Measurements from ENCODE around the gene WDR4. TPM values are rescaled to one million over a fixed set of nuclear protein-coding genes. Genes with fewer than 3 reads are reported as not detected.
"Not testable (repeated sequence)": the region's sequence is repeated elsewhere in the genome, so short reads cannot be mapped to it uniquely, and the experiment has no call there.

WDR4 gene, protein sequence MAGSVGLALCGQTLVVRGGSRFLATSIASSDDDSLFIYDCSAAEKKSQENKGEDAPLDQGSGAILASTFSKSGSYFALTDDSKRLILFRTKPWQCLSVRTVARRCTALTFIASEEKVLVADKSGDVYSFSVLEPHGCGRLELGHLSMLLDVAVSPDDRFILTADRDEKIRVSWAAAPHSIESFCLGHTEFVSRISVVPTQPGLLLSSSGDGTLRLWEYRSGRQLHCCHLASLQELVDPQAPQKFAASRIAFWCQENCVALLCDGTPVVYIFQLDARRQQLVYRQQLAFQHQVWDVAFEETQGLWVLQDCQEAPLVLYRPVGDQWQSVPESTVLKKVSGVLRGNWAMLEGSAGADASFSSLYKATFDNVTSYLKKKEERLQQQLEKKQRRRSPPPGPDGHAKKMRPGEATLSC
- polyA plus RNA-seq (2011; rRNA removed) (9.4 and 13.7 TPM in 2 replicates), polyA minus RNA-seq (2011; rRNA and poly(A)+ RNA removed) (9.0 and 13.1 TPM in 2 replicates)

DNA sequence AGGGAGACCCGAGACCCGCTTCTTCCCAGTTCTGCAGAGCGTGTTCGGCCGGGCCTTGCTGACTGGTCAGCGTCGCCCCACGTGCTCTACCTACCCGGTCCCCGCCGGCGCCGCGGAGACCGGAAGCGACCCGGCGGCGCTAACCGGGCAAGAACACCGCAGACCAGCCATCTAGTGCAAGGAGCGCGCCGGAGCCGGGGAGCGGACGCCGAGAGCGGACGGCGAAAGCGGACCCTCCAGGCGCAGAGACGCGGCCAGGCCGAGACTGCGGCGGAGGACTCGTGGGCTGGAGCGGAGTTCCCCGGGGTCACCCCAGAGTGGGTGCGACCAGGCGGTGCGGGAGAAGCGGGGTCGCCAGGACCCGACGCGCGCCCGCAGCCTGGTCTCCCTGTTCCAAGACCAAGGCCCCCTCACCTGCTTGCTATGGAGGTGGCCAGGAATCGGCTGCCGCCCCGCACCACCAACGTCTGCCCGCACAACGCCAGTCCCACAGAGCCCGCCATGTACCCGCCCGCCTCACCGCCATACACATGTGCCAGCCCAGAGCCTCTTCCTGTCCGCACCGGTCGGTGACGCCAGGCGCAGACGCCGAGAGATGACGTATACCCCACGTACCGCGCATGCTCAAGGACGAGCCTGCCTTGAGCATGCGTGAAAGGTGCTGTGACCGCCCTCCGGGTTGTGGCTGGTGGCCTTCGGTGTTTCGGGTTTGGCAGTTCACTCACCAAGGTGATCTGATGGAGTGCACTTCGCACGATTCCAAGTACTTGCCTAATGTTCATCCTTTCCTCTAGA lies at the start of gene WDR4:
WDR4 (minus strand) TSS at position 547 of the 795 bp plus-strand sequence; CDS start at position 503, 44 bp downstream.
- TF ChIP-seq, protein P1, sequence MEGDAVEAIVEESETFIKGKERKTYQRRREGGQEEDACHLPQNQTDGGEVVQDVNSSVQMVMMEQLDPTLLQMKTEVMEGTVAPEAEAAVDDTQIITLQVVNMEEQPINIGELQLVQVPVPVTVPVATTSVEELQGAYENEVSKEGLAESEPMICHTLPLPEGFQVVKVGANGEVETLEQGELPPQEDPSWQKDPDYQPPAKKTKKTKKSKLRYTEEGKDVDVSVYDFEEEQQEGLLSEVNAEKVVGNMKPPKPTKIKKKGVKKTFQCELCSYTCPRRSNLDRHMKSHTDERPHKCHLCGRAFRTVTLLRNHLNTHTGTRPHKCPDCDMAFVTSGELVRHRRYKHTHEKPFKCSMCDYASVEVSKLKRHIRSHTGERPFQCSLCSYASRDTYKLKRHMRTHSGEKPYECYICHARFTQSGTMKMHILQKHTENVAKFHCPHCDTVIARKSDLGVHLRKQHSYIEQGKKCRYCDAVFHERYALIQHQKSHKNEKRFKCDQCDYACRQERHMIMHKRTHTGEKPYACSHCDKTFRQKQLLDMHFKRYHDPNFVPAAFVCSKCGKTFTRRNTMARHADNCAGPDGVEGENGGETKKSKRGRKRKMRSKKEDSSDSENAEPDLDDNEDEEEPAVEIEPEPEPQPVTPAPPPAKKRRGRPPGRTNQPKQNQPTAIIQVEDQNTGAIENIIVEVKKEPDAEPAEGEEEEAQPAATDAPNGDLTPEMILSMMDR (IDR thresholded peaks at IDR 0.05; ENCODE audit: insufficient read depth, low read depth, low read length), result no peak
- CTCF ChIA-PET, result interaction anchor here (0.9 to 1.0 kb wide), 2 partner anchors 12 to 359 kb away, joined by 3 read pairs; no protein-coding TSS in a partner anchor
- Histone ChIP-seq H3K36me3 (ENCODE audit: control insufficient read depth, insufficient read depth, low read length) (no peaks in the 10 kb centered on the region), H3K27me3 (ENCODE audit: control insufficient read depth, insufficient read depth, low read length) (no peaks in the 10 kb centered on the region), H3K4me3 (ENCODE audit: low read depth, low read length) (peak within 1 kb of the TSS; percentile 94)
- POLR2A ChIA-PET, result no interaction called here
- DNase-seq (ENCODE audit: low read depth), result peak; percentile 87

DNA sequence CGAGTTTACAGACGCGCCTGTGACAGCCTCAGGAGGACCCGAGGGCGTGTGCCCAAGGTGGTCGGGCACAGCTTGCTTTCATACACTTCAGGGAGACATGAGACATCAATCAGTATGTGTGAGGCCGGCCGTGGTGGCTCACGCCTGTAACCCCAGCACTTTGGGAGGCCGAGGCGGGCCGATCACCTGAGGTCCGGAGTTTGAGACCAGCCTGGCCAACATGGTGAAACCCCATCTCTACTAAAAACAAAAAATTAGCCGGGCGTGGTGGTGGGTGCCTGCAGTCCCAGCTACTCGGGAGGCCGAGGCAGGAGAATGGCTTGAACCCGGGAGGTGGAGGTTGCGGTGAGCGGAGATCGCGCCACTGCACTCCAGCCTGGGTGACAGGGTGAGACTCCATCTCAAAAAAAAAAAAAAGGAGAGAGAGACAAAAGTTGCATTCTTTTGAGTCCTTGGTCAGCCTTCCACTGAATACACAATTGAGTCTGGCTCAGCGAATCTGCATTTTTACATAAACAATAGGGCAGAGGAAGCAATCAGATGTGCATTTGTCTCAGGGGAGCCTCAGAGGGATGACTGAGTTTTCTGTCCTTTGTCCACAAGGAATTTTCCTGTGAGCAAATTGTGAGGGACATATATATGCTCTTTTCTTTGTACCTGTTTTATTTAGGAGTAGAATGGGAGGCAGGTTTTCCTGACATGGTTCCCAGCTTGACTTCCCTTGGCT lies 48.3 kb upstream of the WDR4 start:
- H3K27me3 ChIP-seq (ENCODE audit: control insufficient read depth, insufficient read depth, low read length); POLR2A ChIA-PET; DNase-seq (ENCODE audit: low read depth); H3K36me3 ChIP-seq (ENCODE audit: control insufficient read depth, insufficient read depth, low read length); H3K4me3 ChIP-seq (ENCODE audit: low read depth, low read length); CTCF ChIA-PET: not testable (repeated sequence)

DNA sequence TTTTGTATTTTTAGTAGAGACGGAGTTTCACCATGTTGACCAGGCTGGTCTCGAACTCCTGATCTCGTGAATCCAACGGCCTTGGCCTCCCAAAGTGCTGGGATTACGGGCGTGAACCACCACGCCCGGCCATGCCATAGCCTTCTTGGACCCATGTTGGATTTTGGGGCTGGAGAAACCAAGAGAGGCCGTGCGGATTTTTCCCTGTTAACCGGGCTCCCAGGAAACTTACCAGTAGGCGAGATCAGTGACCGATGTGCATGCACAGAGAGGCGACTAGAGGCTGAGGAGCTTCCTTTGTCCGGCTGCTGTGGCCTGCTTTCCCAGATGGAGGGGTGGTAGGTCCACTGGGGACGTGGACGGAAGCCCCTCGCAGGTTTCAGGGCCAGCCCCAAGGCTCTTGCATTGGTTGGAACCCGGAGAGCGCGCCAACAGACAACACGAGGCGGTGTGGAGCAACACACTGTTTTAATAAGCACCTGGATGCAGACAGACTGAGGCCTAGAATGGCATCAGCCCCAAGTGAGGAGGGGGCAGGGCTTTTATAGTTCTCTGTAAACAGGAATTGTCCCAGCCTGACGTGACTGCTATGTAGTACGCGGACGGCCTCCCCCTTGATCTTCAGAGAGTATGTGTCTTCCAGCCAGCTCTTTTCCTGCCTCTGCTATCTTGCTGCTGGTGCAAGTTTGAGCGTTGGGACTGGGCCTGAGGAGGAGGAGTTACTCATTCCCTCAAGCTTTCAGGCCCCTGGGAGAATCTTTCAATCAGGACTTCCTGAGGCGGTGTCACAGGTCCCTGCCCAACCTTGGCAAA lies 46.0 kb upstream of the WDR4 start, which contains the start of gene ERVH48-1:
ERVH48-1 (minus strand) TSS at position 517 of the 813 bp plus-strand sequence. CDS start 6,624 bp downstream, outside the sequence.
- no peaks in the 10 kb centered on the region for H3K27me3 ChIP-seq (ENCODE audit: control insufficient read depth, insufficient read depth, low read length)
- no peak within 1 kb of the TSS for H3K4me3 ChIP-seq (ENCODE audit: low read depth, low read length)
- DNase-seq (ENCODE audit: low read depth), result no peak
- no peaks in the 10 kb centered on the region for H3K36me3 ChIP-seq (ENCODE audit: control insufficient read depth, insufficient read depth, low read length)
- POLR2A ChIA-PET, result no interaction called here
- TF ChIP-seq, protein P1 (IDR thresholded peaks at IDR 0.05; ENCODE audit: insufficient read depth, low read depth, low read length), result no peak
- CTCF ChIA-PET, result no interaction called here

DNA sequence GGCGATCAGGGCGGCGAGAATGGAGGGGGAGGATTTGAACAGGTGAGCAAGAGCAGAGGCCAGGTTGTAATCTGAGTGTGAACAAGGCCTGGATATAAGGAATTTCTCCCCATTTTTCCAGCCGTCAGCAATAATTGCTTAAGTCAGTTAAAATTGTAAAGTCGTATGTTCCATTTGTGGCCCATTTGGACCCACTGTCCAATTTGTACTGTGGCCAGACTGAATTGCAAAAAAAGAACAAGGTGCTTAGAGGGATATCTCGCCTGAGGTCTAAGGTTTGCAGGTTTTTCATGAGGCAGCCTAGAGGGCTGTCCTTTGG lies 45.1 kb upstream of the WDR4 start:
- no peaks in the 10 kb centered on the region for H3K36me3 ChIP-seq (ENCODE audit: control insufficient read depth, insufficient read depth, low read length)
- DNase-seq (ENCODE audit: low read depth), result no peak
- TF ChIP-seq, protein P1 (IDR thresholded peaks at IDR 0.05; ENCODE audit: insufficient read depth, low read depth, low read length), result no peak
- no peaks in the 10 kb centered on the region for H3K27me3 ChIP-seq (ENCODE audit: control insufficient read depth, insufficient read depth, low read length)
- POLR2A ChIA-PET, result no interaction called here
- H3K4me3 ChIP-seq (ENCODE audit: low read depth, low read length), result no peak overlapping the region
- CTCF ChIA-PET, result no interaction called here

Measured in BJ (cell line).